ENCODE results near the gene RRP9.

- TF ChIP-seq CTCF (IDR thresholded peaks at IDR 0.05; ENCODE audit: poor library complexity, severe bottlenecking) (no peak), RAD21 (conservative IDR thresholded peaks at IDR 0.05) (no peak), EP300 (conservative IDR thresholded peaks at IDR 0.05; ENCODE audit: poor library complexity, severe bottlenecking) (no peak), POLR2AphosphoS5 (IDR thresholded peaks at IDR 0.05) (no peak), REST (IDR thresholded peaks at IDR 0.05; ENCODE audit: borderline replicate concordance) (no peak)
Measured at GRCh38 chr3:51932471-51933370, 9.0 kb downstream of the RRP9 start.
